HG02798 (cell line): ENCODE results near the gene PDXK.
"Not testable (repeated sequence)": the region's sequence is repeated elsewhere in the genome, so short reads cannot be mapped to it uniquely, and the experiment has no call there.

Experiments used
- ATAC-seq: cut with Tn5 transposase; IDR thresholded peaks from one replicate; pipeline ENCODE4 v1.9.1; 2021; ENCODE audit warnings: mild to moderate bottlenecking; ENCODE audit not compliant: unreplicated experiment, poor library complexity

PDXK gene

DNA sequence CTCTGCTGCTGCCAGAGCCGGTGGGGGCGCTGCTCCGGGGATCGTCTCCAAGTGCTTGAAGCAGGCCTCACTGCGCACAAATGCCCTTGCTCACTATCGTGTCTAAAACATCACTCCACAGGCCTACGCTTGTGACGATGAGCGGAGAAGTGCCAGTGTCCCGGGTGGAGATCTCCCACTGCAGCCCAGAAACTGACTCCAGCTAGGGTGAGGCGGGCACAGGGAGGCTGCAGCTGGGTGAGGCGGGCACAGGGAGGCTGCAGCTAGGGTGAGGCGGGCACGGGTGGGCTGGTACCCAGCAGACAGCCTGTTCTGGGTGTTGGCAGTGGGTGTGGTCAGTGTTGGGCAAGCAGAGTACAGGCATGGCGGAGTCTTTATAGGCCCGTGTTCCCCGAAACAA lies 22.7 kb upstream of the PDXK start:
- no peak for ATAC-seq

DNA sequence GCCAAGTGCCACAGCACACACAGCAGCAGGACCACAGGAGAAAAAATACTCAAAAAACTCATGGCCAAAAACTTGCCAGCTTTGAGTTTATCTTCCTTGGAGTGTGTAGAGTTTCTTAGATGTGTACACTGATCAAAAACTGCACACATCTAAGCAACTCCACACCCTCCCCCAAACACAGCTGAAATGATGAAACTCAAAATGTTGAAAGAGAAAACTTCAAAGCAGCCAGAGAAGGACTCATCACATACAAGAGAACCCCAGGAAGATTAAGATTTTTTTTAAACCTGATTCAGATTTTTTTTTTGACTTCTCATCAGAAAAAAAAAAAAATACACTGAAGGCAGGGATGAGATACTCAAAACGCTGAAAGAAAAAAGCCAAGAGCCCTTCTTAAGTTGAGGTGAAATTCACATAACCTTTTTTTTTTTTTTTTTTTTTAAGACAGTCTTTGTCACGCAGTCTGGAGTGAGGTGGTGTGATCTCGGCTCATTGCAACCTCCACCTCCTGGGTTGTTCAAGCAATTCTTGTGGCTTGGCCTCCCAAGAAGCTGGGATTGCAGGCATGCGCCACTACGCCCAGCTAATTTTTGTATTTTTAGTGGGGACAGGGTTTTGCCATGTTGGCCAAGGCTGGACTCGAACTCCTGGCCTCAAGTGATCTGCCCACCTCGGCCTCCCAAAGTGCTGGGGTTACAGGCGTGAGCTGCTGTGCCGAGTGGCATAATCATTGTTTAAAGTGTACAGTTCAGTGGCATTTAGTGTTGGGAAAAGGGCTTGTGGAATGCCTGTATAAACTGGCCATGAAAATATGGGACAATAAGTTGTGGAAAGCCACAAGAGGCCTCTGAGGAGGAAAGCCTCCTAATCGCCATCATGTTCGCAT lies 20.9 kb upstream of the PDXK start:
- no peak for ATAC-seq

DNA sequence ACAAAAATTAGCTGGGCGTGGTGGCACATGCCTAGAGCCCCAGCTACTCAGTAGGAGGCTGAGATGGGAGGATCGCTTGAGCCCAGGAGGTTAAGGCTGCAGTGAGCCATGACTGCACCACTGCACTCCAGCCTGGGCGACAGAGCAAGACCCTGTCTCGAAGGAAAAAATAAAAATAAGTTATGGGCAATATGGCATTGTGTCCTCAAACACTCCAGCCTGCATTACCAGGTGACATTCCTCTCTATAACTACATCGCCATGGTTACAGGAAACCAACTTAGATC lies 19.5 kb upstream of the PDXK start:
- not testable (repeated sequence) for ATAC-seq

DNA sequence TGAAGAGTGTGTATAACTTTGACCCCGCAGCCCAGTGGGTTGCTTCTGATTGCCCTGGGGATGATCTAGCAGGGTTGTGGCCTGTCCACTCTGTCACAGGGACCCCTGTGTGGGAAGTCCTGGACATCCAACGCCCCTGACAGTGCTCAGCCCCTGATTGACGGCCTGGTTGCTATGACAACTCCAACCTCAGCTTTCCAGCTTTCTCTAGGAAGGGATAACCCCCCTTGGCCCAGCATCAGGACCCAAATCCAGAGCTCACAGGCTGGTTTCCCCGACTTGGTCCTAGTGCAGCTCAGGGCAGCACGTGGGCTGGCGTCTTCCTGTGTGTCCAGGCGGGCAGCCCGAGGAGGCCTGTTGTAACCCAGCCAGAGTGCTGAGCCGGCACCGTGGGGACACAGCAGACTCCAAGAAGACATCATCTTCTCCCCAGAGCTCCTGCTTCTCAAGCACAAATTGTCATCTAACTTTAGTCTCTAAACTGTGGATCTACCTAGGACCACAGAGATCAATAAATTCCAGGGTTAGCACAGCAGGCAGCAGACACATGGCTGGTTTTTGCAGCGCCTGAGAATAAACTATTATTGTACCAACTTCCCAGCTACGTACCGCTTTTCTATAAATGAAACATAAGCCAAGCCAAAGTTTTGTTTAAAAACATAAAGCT lies 18.9 kb upstream of the PDXK start:
- no peak for ATAC-seq

DNA sequence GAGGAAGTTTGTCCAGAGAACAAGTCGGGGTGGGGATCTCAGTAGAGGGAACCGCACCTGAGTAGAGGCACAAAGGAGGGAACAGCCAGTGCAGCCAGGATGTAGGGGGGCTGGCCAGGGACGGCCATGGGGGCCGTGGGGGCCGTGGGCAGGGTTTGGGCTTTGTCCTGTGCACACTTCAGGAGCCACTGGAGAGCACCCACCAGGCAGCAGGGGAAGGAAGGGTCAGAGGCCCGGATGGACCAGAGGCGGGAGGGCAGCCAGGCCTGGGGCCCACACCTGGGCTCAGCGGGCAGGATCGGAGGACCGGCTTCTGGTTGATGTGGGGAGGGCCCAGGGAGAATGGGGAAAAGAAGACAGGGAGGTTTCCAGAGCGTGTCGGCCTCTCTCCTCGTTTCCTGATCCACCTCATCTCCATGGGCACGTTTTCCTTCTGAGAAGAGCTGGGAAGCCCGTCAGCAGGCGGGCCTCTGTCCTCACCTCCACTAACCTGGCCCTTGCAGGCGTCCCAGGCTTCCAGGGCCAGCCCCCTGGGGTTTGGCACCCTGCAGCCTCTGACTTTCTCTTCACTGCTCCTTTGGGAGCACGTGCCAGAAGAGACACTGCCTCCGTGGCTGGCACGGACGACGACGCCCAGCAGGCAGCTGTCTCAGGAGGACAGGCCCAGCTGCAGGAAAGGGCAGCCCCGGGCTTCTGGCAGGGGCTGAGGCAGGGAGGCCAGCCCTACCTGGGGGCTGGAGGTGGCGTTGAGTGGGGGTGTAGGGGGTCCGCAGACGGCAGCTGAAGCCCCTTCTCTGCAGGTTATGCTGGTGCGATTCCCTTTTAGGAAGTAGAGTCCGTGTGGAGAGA lies 16.8 kb upstream of the PDXK start:
- ATAC-seq: no peak

DNA sequence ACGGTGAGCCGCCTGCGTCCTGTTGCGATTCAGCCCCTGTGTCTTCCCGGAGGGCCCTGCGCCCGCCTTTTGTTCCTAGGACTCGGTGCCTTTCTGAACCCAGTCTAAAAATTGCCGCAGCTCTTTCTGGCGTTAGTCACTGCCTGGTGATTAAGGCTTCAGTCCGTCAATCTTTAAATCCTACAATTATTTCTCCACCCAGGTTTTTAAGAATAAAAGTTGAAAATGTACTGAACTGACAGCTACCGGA lies 16.2 kb upstream of the PDXK start:
- ATAC-seq: no peak

DNA sequence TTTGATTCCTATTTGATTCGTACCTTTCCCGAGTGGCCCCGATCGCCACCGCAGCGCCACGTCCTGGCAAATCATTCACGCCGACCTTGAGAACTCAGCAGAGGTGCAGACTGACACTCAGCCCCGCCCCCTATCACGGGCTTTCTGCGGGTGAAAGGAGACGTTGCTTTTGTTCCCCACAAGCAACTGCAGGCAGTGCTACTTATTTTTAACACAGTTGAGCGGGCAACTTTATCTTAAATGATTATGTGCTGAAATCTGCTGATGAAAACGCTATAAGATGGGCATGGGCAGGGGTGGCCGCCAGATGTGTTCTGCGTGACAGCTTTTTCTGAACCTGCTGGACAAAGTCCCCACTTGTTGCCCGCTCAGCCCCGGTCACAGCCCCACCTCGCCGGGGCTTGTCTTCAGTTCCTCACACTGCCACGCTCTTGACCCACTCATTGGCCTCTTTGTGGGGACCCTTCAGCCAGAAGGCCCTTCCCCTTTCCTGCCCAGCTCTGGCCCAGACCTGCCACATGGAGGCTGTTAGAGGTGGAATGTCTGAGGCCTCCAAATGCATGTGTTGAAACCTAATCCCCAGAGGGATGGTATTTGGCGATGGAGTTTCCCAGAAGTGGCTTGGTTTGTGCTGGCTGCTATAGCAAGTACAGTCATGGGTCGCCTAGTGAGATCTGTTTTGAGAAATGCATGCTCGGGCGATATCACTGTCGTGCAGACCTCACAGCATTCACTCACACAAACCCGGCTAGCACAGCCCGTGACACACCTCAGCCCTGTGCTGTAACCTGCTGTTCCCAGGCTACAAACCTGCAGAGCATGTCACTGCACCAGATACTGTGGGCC lies 15.7 kb upstream of the PDXK start:
- ATAC-seq: no peak

DNA sequence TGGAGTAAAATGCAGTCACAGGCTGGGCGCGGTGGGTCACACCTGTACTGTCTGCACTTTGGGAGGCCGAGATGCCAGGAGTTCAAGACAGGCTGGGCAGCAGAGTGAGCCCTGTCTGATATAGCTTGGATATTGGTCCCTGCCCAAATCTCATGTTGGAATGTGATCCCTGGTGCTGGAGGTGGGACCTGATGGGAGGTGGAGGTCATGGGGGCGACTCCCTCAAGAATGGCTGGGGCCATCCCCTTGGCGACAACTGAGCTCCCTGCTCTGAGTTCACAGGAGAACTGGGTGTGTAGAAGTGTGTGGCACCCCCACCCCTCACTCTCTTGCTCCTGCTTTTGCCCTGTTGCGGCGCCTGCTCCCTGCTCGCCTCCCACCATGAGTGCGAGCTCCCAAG lies 11.5 kb upstream of the PDXK start:
- no peak for ATAC-seq

DNA sequence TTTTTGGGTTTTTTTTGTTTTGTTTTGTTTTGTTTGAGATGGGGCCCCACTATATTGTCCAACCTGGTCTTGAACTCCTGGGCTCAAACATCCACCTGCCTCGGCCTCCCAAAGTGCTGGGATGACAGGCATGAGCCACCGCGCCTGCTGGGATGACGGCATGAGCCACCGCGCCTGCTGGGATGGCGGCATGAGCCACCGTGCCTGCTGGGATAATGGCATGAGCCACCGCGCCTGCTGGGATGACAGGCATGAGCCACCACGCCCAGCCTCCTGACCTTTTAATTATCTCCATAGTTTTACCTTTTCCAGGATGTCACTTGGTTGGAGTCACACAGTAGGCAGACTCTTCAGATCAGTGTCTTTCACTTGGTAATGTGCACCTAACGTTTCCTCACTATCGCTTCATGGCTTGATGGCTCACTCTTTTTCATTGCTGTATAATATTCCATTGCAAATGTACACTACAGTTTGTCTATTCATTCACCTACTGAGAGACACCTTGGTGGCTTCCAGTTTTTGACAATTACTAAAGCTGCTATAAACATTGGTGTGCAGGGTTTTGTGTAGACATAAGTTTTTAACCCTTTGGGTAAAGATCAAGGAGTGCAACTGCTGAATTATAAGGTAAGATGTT lies 10.1 kb upstream of the PDXK start:
- no peak for ATAC-seq

DNA sequence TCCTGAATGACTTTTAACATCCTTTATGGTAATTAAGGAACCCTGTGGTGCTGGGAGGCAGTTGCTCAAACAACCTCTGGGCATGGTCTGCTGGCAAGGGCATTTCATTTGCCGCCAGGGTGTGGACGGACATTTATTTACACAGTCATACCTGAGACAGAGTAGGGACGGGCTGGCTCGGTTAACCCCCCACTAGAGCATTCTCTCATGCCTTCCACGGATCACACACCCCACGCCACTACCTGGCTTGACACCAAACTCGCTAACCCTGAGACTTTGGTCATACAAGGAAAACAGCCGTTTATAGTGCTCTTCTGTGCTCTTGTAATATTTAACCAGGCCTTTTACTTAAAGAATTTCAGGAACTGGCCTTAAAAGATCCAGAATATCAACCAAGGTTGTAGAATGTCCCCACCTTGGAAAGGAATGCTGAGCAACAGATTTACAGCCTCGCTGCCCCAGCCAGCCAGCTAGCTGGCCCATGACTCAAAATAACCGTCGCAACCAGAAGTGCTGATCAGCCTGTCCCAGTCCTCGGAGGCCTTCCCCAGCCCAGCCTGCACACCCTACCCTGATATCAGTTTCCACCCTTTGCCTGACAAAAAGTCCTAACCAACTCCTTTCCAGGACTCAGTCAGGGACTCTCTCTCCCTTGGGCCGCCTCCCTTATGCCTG lies 6.5 kb upstream of the PDXK start:
- no peak for ATAC-seq

DNA sequence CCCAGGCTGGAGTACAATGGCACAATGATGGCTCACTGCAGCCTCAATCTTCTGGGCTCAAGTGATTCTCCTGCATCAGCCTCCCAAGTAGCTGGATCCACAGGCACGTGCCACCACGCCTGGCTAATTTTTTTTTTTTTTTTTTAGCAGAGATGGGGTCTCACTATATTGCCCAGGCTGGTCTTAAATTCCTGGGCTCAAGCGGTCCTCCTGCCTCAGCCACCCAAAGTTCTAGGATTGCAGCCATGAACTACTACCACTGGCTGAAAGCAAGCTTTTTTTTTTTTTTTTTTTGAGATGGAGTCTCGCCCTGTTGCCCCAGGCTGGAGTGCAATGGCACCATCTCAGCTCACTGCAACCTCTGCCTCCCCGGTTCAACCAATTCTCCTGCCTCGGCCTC lies 5.8 kb upstream of the PDXK start:
- not testable (repeated sequence) for ATAC-seq

DNA sequence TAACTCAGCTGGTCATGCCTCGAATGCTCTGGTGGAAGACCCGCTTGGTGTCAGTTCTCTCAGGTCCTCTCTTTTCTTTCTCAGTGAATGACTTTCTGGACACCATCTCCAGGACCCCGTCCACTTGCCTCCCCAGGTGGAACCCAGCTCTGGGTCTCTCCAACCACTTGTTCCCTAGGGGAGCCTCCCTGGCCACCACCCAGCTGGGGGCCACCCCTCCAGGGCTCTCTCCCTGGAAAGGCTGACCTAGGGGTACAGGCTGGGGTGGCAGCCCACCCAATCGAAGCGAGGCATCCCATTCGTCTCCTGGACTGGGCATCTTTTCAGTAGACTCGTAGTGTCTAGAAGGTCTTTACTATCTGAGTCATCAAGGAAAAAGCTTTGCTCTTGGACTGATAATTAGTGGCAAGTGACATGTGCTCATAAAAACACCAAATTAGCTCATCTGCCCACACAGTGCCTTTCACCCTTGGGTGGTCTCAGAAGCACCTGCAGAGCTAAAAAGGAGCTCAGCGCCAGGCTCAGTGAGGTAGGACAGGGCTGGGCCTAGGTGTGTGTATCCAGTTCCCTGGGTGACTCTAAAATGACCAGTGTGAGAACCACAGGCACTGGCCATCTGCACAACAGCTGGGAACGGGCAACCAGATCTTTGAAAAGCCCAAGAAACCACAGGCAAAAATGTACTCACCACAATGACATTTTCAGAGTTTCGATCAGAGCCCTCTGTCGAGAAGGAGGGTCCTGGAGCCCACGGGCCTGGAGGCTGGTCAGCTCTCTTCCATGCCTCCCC lies 2.4 kb upstream of the PDXK start:
- ATAC-seq: peak; percentile 39

DNA sequence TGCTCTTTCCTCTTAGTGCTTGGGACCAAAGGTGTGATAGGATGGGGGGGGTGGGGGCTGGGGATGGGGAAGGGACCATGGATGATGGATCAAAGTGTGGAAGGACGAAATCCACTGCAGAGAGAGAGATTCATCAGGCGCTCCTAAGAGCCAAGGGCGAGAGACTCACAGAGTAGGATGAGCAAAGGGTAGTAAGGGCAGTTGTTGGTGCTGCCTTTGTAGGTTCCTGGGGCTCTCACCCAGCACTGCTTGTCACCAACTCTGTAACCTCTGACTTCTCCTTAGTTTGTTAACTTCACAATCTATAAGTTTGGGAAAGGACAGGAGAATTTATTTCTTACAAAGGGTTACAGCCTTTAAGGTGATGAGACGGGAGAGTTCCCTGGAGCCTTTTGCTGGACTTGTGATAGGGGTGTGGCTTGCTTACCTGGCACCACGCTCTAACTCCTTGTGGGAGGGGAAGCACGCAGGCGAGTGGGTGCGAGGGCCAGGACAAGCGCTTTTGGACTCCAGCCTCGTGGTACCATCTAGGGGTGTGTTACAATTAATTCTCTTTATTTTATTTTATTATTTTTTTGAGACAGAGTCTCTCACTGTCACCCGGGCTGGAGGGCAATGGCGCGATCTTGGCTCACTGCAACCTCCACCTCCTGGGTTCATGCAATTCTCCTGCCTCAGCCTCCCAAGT lies 1.6 kb upstream of the PDXK start:
- ATAC-seq: peak; percentile 7

DNA sequence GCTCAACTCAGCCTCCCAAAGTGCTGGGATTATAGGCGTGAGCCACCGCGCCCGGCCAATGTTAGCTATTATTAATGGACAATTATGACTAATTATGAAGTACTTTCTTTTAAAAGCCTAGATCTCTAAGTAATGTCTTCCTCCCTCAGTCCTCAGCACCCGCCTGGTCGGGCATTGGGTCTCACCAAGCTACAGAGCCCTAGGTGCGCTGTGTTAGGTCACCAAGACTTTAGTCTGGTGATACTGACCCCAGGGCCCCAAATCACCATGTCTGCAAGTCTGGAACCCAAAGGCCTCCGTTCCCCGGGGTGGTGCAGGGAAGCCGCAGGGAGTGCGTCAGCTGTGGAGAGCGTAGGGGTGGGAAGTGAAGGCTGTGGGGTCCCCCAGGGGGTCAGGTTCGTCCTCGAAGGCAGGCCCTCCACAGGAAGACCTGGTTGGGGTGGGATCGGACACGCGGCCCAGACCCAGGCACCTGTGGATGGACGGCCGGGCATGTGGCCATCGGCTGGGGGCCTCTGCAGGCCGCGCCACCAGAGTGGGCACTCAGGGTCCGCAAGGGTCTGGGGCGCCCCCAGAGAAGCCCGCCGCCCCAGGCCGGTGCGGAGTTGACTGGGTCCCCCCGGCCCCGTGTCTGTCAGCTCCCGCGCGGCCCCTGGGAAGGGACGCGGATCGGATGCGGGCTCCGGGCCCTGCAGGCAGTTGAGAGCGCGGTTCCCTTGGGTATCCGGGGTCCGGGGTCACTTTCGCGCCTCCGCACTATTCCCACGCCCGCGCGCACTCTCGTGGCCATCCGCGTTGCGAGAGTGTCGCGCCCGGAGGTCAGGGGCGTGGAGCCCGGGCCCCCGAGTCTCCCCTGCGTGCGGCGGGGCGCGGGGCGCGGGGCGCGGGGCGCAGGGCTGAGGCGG lies 710 bp upstream of the PDXK start:
- ATAC-seq: no peak

DNA sequence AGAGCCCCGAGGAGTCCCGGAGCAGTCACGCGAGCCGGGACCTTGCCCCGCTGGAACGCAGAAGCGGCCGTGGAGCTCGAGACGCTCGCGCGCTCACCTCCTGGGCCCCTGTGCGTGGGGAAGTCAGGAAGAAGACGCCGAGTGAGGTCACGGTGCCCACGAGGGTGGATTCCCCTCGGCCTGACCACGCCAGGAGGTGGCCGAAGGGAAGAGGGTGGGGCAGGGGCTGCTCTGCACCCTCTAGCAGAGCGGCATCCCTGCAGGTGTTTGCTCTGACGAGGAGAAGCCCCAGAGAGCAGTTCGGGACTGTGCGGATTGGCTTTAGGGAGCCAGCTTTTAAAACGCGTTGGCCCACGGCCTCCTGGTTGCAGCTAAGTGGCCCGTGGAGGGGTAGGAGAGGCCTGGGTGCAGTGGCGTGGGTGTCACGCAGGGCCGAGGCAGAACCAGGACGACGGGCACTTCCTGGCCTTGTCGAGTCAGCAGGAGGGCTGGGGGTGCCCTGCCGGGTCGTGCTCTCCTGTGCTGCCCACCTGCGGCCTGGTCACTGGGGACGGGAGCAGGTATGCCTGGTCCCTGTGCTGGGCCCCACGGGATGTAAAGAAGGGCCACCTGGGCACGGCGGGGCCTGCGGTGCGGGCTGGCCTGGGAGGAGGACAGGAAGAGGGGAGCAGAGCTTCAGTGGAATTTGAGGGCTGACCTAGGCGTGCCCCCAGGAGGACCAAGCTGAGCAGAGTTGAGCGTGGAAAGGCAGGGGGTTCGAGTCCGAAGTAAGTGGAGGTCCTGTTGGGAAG lies 1.0 kb downstream of the PDXK start:
- ATAC-seq: peak; percentile 2

DNA sequence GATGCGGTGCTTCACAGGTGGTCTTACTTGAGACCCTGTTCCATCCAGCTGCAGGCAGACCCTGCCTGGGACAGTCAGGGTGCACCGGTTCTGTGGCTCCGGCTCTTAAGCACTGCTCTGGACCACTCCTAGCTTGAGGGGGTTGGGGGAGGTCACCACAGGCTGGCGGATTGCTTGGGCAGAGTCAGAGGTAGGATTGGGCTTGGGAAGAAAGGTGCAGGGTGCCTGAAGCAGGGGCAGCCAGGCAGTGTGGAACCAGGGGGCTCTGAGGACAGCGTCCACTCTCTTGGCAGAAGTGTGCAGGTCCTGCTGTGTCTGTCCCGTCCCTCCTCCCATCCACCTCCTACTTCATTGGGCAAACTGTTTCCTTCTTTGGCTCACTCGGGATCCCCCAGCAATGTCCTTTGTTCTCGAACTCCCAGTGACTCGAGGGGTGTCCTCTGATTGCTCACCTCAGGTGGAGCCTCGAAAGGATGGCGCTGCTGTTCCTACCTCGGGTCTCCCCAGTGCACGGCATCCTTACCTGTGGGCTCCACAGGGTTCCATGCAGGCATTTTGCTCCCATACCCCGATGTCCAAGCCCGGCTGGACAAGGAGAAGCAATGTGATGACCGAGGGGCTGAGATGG lies 1.7 kb downstream of the PDXK start:
- no peak for ATAC-seq
